ENCODE measurements around the gene FLT1.

Gene FLT1

DNA sequence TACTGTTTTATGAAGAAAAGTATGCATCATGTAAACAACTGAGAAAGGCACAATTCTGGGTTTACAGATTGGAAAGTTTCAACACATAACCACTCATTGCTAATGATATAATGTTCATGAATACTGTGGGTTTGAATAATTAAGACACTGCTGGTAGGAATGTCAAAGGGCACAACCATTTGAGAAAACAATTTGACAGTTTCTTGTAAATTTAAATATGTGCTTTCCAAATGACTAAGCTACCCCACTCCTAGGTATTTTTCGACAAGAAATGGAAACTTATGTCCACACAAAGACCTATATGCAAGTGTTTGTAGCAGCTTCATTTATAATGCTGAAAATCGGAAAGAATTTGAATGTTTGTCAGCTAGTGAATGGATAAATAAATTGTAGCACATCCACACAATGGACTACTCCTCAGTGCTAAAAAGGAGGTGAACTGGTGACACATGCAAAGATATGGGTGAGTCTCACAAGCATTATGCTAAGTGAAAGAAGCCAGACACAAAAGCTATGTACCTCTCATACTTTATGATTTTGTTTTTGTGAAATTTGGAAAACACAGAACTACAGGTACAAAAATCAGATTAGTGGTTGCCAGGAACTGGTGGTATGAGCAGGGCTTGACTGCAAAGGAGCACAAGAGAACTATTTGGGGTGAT, 44.8 kb upstream of the FLT1 start:
- no peaks in the 10 kb centered on the region for H3K36me3 ChIP-seq
- no peak for DNase-seq
- H3K4me3 ChIP-seq (ENCODE audit: low read depth, low read length), result no peak overlapping the region
- TF ChIP-seq, protein P1, sequence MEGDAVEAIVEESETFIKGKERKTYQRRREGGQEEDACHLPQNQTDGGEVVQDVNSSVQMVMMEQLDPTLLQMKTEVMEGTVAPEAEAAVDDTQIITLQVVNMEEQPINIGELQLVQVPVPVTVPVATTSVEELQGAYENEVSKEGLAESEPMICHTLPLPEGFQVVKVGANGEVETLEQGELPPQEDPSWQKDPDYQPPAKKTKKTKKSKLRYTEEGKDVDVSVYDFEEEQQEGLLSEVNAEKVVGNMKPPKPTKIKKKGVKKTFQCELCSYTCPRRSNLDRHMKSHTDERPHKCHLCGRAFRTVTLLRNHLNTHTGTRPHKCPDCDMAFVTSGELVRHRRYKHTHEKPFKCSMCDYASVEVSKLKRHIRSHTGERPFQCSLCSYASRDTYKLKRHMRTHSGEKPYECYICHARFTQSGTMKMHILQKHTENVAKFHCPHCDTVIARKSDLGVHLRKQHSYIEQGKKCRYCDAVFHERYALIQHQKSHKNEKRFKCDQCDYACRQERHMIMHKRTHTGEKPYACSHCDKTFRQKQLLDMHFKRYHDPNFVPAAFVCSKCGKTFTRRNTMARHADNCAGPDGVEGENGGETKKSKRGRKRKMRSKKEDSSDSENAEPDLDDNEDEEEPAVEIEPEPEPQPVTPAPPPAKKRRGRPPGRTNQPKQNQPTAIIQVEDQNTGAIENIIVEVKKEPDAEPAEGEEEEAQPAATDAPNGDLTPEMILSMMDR (IDR thresholded peaks at IDR 0.05; ENCODE audit: low read depth, low read length), result no peak
- H3K9me3 ChIP-seq, result peaks cover 8% of the 10 kb centered on the region
- H3K4me1 ChIP-seq, result no peaks in the 10 kb centered on the region
- no peaks in the 10 kb centered on the region for H3K27me3 ChIP-seq

GRCh38 chr13:28538932-28539331, 44.0 kb upstream of the FLT1 start:
- no peak for DNase-seq
- no peak overlapping the region for H3K4me3 ChIP-seq (ENCODE audit: low read depth, low read length)
- TF ChIP-seq, protein P1 (IDR thresholded peaks at IDR 0.05; ENCODE audit: low read depth, low read length), result no peak

DNA sequence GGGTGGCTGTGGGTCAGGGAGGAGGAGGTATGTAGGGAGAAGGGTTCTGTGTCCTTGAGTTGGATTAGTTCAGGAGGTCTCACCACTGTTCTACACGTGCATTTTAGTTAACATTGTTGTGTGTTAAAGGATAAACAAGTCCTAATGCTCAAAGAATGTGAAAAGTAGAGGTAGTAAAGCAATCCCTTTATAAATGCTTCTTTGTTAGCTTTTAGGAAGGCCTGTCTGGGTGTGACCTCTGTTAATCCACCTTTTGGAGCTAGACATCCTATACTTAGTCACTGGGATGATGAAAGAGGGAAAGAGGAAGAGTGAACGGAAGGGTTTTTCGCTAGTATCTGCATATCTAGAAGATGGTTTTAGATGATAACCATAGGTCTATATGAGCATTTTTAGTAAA, 42.2 kb upstream of the FLT1 start:
- TF ChIP-seq, protein P1 (IDR thresholded peaks at IDR 0.05; ENCODE audit: low read depth, low read length), result no peak

More at GRCh38 chr13:28538932-28539331, 44.0 kb upstream of the FLT1 start:
- peaks cover 6% of the 10 kb centered on the region for H3K9me3 ChIP-seq
- peaks cover 3% of the 10 kb centered on the region for H3K27me3 ChIP-seq
- H3K36me3 ChIP-seq, result no peaks in the 10 kb centered on the region
- no peaks in the 10 kb centered on the region for H3K4me1 ChIP-seq

GRCh38 chr13:28536371-28536770, 41.4 kb upstream of the FLT1 start:
- H3K36me3 ChIP-seq, result no peaks in the 10 kb centered on the region
- no peak for DNase-seq
- H3K27me3 ChIP-seq, result peaks cover 29% of the 10 kb centered on the region
- H3K9me3 ChIP-seq, result peaks cover 5% of the 10 kb centered on the region
- TF ChIP-seq, protein P1 (IDR thresholded peaks at IDR 0.05; ENCODE audit: low read depth, low read length), result no peak
- no peak overlapping the region for H3K4me3 ChIP-seq (ENCODE audit: low read depth, low read length)
- no peaks in the 10 kb centered on the region for H3K4me1 ChIP-seq

More for the DNA sequence above, 42.2 kb upstream of the FLT1 start:
- Histone ChIP-seq H3K4me1 (no peaks in the 10 kb centered on the region), H3K4me3 (ENCODE audit: low read depth, low read length) (no peak overlapping the region), H3K9me3 (peaks cover 5% of the 10 kb centered on the region), H3K36me3 (no peaks in the 10 kb centered on the region), H3K27me3 (peaks cover 21% of the 10 kb centered on the region)
- DNase-seq, result no peak

DNA sequence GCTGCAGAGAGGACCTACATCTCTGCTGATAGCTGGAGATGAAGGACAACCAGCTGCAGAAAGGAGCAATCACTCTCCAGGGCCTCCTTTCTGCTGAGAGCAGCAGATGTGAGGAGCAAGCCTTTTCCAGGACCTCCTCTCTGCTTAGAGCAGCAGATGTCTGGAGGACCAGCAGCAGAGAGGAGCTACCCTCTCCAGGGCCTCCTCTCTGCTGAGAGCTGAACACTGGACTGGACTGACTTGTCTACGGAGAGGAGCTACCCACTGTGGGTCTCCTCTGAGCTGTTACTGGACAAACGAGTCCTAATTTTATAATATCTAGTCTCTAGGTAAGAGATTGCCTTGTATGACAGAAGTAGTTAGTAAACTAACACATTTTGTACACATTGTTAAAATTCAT, 40.8 kb upstream of the FLT1 start:
- no peaks in the 10 kb centered on the region for H3K36me3 ChIP-seq
- no peak overlapping the region for H3K4me3 ChIP-seq (ENCODE audit: low read depth, low read length)
- TF ChIP-seq, protein P1 (IDR thresholded peaks at IDR 0.05; ENCODE audit: low read depth, low read length), result no peak
- H3K9me3 ChIP-seq, result peaks cover 5% of the 10 kb centered on the region
- DNase-seq, result no peak
- H3K4me1 ChIP-seq, result no peaks in the 10 kb centered on the region
- peaks cover 35% of the 10 kb centered on the region for H3K27me3 ChIP-seq

DNA sequence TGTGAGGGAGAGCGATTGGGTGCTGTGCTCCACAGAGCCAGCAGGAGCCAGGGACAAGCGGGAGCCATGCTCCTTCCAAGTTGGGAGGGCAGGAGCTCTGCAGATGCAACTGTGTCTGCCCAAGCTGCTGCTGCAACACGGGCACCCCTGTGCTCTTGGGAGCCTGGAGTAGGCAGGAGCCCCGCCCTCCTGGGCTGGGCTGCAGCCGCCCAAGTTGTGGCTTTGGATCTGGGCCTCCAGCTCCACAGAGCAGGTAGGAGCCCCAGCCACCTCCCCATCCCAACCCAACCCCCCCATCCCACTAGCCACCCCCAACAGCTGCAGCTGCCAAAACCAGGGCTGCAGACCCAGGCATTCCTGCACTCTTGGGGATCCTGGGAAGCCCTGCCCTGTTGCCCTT, 39.9 kb upstream of the FLT1 start:
- TF ChIP-seq, protein P1 (IDR thresholded peaks at IDR 0.05; ENCODE audit: low read depth, low read length), result no peak
- DNase-seq, result no peak
- Histone ChIP-seq H3K4me3 (ENCODE audit: low read depth, low read length) (no peak overlapping the region), H3K36me3 (no peaks in the 10 kb centered on the region), H3K9me3 (peaks cover 5% of the 10 kb centered on the region), H3K4me1 (no peaks in the 10 kb centered on the region), H3K27me3 (peaks cover 44% of the 10 kb centered on the region)
